ENCODE results near the gene POPDC2.

DNA sequence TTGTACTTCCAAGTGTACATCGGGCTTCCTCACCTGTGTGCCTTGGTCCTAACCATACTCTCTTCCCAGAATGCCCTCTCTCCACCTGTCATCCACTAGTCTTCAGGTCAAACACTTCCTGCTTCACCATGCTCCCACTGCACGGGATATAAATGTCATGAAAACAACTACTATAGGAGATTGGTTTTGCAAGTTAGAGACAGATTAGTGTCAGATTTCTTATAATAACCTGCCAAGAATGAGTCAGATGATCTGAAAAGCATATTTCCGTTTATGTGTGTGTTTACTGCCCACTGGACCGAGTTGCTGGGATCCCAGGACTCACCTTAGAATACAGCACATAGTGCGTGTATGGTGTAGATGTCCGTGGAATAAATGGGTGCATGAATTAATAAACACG lies 41.3 kb downstream of the POPDC2 start:
- TF ChIP-seq, protein P1, sequence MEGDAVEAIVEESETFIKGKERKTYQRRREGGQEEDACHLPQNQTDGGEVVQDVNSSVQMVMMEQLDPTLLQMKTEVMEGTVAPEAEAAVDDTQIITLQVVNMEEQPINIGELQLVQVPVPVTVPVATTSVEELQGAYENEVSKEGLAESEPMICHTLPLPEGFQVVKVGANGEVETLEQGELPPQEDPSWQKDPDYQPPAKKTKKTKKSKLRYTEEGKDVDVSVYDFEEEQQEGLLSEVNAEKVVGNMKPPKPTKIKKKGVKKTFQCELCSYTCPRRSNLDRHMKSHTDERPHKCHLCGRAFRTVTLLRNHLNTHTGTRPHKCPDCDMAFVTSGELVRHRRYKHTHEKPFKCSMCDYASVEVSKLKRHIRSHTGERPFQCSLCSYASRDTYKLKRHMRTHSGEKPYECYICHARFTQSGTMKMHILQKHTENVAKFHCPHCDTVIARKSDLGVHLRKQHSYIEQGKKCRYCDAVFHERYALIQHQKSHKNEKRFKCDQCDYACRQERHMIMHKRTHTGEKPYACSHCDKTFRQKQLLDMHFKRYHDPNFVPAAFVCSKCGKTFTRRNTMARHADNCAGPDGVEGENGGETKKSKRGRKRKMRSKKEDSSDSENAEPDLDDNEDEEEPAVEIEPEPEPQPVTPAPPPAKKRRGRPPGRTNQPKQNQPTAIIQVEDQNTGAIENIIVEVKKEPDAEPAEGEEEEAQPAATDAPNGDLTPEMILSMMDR (IDR thresholded peaks at IDR 0.05; ENCODE audit: borderline replicate concordance, extremely low read depth, low read length, poor library complexity, severe bottlenecking): no peak
- no peak for TF ChIP-seq EZH2 (IDR thresholded peaks at IDR 0.05; ENCODE audit: borderline replicate concordance, low read depth, low read length, severe bottlenecking)
